Globus pallidus (tissue), 1 donor: ENCODE measurements around the gene TUBG2.
"Not testable (repeated sequence)": the region's sequence is repeated elsewhere in the genome, so short reads cannot be mapped to it uniquely, and the experiment has no call there.

Experiments
- DNase-seq: peaks from one replicate; pipeline ENCODE4 v3.0.0-alpha.2; 2015; ENCODE audit warnings: low spot score

Gene TUBG2

DNA sequence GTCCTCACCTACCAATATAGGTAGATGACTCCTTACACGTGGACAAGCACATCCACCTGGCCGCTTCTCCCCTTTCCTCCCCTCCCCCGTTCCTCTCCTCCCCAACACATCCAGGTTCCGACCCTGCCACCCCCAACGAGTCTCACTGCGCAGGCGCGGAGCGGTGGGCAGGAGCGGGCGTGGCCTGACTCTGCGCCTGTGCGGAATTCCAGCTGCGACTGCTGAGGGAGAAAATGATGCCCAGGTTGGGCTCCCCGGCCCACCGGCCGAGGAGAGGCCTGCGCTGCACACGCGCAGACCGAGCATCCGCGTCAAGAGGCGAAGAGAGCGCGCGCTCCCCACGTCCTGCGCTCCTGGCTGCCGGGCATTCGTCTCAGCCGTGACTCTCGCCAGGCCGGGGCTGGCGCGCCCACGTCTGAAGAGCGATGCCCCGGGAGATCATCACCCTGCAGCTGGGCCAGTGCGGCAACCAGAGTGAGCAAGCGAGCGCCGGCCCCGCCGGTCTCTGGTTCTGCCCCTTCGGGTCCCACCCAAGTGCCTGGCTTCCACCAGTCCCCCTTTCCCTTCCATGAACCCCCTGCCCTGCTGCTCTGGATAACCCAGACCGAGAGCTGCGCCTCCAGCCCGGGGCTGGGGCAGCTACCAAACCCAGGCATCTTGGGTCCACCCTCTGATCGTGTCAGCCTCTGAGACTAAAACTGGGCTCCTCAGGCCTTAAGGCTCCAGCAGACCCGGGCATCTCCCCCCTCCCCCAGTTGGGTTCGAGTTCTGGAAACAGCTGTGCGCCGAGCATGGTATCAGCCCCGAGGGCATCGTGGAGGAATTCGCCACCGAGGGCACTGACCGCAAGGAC, at the start of gene TUBG2:
Gene TUBG2, plus strand, starts transcription at position 206 of the 853 bp plus-strand sequence. Its CDS starts 220 bp downstream, at position 426.
- peak; percentile 83 for DNase-seq

DNA sequence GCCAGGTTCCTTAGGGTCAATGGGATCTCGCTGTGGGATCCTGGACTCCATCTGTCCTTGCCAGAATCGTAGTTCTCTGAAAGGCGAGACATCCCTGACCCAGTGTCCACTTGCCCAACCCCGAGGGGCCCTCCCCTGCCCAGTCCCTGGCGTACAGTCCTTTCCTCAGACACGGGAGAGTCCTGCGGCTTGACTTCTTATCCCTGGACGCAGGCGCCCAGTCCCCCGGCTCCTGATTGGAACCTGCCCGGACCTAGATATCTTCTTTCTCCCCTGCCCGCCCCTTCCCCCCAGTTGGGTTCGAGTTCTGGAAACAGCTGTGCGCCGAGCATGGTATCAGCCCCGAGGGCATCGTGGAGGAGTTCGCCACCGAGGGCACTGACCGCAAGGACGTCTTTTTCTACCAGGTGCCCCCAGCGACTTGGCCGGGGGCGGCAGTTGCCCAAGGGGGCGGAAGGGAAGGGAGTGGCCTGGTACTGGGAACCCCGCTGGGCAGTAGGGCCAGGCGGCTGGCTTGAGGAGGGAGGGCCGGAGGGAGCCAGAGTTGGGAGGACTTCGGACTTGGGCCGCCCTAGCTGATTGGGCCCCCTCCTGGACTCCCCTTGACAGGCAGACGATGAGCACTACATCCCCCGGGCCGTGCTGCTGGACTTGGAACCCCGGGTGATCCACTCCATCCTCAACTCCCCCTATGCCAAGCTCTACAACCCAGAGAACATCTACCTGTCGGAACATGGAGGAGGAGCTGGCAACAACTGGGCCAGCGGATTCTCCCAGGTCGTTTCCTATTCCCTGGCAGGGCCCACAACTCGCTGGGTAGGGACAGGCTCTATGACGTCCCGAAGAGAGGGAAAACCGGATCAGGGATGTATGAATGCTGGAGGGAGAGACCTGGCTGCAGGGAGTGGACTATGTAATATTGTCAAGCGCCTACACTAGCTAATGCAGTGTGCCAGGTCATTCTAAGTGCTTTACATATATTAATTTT, 49.0 kb upstream of the TUBG2 start:
- DNase-seq, result not testable (repeated sequence)

DNA sequence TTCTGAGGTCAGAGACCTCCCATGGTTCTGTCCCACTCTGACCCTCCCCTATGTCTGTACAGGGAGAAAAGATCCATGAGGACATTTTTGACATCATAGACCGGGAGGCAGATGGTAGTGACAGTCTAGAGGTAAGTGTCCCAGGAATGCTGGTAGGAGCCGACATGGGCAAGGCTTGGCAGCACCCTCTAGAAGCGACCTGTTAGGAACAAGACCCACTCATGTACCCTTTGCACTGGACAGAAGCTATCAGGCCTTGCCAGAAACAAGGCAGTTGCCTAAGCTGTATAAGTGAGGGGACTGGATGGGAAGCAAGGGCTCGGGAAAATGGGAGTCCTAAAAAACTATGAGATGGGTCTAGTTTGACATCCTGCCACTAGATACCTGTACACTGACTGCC, 47.1 kb upstream of the TUBG2 start:
- DNase-seq, result no peak

DNA sequence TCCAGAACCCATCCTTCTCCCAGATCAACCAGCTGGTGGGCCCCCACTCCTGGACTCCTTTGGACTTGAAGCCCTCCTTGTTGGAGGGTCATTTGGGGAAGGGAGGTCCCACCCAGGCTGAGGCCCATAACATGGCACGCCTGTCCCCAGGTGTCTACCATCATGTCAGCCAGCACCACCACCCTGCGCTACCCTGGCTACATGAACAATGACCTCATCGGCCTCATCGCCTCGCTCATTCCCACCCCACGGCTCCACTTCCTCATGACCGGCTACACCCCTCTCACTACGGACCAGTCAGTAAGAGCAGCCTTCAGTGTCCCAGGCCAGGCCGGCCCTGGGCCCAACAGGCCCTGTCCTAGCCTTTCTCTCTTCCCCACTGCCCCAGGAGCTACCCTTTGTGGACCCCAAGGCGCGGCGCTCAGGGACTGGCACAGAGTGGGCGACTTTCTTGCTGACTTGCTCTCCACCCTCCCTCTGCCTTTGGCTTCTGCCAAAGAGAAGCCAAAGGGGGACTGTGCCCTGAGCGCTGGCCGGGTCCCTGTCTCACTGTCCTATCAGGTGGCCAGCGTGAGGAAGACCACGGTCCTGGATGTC, 45.3 kb upstream of the TUBG2 start:
- DNase-seq, result no peak

DNA sequence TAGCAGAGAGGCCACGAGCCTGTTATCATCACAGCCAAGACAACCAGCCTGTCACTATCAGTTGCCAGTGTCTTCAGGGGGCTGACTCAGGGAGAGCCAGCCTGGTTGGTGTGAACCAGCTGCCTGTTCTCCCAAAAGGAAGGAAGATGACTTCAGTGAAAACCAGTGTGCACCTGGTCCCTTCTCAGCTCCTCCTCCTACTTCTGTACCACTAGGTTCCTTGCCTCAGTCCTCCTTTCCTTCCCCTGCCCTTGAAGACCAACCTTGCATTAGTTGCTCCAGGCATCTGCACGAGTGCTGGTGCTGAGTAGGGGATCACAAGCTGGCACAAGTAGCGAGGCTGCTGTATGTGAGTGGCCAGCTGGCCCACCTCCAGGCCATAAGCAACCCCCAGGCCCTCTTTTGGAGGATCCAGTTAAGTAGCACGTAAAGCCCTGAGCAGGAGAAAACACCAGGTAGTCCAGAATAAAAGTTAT, 41.1 kb upstream of the TUBG2 start:
- no peak for DNase-seq

DNA sequence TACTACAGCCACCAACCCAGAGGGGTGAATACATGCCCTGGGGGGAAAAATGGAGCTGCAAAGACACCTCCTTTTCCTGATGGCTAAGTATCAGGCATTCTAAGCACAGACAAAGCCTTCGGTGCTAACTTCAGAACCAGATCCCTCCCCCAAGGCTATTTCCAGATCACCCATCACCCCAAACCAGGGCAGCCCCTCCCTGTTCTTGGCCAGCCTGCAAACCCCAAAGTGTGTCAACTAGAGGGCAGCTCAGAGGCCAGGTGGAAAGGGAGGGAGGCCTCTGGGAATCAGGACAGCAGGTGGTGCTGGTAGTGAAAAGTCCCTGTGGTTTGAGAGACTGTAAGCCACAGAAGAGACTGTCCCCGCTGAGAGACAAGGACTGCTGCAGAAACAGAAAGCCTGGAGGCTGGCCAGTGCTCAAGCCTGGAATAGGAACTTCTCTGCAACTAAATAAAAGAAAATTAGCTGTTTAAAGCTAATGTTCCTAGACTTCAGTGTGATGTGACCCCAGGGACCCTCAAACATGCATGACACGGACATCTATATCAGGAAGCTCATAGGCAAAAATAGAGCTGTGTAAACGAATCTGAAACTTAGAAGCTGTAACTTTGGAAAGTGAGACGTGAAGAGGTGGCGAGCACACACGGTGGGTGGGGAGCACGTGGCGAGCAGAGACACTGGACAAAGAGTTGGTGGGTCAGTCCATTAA, 40.5 kb upstream of the TUBG2 start:
- DNase-seq, result no peak

DNA sequence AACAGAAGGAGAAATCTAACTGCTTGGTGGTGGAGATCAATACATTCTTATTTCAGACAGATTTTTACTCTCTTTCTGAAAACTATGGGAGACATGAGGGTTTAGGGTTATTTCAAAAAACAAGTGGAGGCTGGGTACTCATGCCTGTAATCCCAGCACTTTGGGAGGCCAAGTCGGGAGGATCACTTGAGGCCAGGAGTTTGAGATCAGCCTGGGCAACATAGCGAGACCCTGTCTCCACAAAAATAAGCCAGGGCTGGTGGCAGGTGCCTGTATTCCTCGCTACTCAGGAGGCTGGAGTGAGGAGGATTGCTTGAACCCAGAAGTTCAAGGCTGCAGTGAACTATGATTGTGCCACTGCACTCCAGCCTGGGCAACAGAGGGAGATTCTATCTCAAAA, 37.1 kb upstream of the TUBG2 start:
- DNase-seq, result not testable (repeated sequence)

DNA sequence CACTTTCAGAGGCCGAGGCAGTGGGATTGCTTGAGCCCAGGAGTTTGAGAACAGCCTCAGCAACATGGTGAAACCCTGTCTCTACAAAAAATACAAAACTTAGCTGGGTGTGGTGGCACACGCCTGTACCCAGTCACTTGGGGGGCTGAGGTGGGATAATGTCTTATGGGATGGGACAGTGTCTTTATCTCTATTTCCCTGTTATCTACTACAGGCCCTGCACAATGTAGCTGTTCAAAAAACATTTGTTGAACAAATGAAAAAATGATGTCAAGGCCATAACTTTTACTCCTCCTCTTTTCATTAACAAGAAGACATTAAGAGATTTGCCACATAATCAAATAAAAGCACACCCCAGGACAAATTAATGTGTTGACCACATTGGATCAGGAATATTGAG, 35.8 kb upstream of the TUBG2 start:
- DNase-seq, result no peak

DNA sequence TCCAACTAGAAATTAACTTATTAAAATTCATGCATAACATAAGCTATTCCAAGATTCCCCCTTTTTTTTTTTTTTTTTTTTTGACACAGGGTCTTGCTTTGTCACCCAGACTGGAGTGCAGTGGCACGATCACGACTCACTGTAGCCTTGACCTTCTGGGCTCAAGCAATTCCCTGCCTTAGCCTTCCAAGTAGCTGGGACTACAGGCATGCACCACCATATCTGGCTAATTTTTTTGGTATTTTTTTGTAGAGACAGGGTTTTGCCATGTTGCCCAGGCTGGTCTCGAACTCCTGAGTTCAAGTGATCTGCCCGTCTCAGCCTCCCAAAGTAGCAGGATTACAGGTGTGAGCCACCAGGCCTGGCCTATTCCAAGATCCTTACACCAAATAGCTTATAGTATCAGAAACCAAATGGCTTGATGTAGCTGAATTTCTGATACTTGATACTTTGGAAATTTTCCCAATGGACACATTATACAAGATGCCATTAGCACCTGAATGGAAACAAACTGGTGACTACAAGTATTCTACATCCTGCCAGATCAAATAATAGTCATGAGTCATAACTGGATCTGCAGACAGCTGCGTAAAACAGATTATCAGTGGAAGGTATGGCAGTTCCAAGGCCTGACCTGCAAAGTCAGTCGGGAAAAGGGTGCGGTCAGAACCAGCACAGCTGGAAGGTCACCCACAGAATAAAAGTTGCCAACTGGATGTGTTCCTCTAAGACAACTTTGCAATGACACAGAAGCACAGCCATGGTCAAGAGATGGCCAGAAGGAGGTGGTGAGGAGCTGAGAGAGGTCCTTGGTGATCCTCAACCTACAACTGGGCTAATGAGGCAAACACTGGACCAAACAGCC, 35.1 kb upstream of the TUBG2 start:
- no peak for DNase-seq

DNA sequence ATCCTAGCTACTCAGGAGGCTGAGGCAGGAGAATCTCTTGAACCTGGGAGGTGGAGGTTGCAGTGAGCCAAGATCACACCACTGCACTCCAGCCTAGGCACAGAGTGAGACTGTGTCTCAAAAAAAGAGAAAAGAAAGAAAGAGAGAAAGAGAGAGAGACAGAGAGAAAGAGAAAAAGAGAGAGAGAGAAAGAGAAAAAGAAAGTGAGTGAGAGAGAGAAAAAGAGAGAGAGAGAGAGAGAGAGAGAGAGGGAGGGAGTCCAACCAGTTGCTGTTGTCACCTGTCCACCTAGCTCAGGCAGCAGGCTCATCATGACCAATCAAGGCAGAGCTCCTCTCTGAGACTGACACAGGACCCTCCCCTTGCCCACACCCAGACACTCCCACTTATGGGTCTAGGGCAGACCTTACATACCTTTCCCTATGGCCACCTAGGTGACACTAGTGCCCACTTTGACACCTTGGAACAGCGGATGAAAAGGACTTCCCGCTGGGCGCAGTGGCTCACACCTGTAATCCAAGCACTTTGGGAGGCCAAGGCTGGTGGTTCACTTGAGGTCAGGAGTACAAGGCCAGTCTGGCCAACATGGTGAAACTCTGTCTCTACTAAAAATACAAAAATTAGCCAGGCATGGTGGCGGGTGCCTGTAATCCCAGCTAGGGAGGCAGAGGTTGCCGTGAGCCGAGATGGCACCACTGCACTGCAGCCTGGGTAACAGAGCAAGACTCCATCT, 31.9 kb upstream of the TUBG2 start:
- not testable (repeated sequence) for DNase-seq

DNA sequence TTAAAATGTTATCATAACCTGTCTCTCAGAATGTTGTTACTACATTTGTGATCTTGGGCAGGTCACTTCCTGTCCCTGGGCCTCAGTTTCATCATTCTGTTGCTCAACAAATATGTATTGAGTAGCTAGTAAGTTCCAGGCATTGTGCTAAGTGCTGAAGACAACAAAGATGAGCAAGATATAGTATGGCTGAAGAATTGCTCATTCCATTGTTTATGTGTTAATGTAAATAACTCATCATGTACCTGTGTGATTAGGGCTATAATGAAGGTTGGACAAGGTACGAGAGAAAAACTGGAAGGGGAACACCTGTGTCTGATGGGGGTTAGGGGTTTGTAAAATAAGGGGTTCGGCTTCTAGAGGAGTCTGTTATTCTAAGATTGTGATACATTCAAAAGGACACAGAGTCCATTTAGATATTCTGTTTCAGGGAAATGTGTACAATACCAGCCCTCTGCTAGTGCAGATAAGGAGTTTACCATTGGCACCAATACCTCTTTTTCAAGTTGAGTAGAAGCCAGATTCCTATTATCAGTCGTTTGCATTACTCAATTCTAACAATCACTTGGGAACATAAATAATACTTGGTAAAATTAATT, 29.6 kb upstream of the TUBG2 start:
- no peak for DNase-seq

DNA sequence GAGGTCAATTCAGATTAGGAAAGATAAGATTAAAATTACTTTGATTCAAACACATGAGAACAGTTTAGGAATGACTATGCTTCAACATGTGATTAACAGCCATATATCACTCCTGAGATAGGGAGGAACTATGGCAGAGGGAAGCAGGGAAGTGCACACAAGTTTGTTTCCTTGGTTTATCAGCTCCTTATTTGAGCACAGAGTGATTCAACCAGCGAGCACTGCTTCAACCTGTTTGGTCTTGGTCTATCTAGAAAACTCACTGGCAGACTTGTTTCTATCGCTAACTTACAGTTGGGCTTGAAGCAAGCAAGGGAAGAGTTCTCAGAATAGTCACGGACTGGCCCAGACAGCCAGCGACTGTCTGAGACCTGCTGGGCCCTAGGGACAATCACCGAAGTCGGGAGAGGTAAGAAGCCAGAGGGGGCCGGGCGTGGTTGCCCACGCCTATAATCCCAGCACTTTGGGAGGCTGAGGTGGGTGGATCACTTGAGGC, 26.1 kb upstream of the TUBG2 start:
- DNase-seq, result no peak

DNA sequence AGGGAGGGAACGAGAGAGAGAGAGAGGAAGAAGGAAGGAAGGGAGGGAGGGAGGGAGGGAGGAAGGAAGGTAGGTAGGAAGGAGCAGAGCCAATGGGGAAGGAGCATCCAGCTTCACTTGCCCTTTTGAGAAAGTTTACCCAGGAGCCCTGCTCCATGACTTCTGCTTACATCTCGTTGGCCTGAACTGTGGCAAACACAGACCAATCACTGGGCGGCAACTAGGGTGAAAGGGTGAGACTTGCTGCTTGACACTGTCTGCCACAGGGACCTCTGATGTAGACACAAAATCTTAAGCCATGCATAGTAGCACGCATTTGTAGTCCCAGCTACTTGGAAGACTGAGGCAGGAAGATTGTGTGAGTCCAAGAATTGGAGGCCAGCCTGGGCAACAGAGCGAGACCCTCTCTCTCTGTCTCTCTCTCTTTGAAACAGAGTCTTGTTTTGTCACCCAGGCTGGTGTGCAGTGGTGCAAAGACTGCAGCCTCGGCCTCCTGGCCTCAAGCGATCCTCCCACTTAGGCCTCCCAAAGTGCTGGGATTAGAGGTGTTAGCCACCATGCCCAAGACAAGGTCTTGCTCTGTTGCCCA, 19.5 kb upstream of the TUBG2 start:
- DNase-seq, result no peak

DNA sequence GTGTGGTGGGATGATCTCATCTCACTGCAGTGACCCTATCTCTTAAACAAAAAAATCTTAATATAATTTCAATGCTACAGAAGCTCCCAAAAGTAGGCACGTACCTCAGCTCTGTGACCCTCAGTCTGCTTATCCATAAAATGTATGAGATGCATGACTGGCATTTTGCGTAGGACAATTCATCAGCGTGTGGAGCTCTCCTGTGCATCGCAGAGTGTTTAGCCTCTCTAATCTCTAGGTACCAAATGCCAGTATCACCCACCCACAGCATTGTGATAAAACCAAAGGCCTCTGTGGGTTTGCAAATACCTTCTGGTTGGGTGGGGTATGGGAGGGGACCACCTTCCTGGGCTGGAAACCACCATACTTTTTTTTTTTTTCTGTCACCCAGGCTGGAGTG, 19.0 kb upstream of the TUBG2 start:
- DNase-seq, result no peak

DNA sequence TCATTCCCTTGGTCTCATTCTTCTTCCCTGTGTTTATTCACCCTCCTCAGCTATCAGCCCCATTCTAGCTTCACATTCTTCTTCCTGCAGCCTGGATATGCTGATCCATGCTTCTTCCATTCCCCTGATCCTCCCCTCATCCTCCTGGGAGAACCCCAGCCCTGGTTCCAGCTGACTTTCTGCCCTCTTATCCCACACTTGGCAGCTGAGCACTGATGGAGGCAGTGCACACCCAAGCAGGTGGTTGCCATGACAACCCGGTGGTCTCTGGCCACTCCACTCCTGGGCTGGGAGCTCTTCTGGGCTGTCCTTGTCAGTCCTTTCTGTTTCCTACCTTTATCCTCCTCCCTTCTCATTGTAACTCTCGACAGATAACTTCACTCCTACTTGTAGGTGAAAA, 16.7 kb upstream of the TUBG2 start:
- DNase-seq, result no peak

DNA sequence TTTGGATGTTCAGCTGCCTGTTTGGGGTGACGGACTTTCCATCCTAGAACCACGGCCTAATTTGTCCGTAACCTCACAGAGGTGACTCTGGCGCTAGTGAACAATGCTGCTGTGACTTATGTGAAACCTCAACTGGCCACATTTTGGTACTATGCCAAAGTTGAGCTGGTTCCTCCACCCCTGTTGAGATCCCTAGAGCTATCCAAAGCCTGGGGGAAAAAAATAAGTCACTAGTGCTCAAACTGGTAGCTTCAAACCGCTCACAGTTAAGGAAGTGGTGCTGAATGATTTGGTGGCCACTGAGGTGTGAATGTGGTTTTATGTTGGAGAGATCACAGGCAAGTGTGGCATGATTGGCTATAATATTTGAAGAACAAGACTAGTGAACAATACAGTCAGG, 11.3 kb upstream of the TUBG2 start:
- DNase-seq, result no peak

DNA sequence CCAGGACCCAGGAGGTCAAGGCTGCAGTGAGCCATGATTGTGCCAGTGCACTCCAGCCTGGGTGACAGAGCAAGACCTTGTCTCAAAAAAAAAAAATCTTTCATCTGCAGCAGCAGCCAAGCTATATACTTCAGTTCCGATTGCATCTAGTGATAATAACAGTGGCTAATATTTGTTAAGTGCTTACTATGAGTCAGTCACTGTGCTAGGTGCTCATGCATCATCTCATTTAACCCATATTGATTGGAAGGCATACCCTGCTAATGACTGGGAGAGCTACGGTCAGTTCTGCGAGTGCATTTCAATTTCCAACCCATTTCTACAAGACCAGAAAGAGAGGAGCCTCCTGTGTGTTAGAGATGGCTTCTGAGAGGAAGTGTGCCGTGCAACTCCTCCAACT, 7.7 kb upstream of the TUBG2 start:
- DNase-seq, result no peak

DNA sequence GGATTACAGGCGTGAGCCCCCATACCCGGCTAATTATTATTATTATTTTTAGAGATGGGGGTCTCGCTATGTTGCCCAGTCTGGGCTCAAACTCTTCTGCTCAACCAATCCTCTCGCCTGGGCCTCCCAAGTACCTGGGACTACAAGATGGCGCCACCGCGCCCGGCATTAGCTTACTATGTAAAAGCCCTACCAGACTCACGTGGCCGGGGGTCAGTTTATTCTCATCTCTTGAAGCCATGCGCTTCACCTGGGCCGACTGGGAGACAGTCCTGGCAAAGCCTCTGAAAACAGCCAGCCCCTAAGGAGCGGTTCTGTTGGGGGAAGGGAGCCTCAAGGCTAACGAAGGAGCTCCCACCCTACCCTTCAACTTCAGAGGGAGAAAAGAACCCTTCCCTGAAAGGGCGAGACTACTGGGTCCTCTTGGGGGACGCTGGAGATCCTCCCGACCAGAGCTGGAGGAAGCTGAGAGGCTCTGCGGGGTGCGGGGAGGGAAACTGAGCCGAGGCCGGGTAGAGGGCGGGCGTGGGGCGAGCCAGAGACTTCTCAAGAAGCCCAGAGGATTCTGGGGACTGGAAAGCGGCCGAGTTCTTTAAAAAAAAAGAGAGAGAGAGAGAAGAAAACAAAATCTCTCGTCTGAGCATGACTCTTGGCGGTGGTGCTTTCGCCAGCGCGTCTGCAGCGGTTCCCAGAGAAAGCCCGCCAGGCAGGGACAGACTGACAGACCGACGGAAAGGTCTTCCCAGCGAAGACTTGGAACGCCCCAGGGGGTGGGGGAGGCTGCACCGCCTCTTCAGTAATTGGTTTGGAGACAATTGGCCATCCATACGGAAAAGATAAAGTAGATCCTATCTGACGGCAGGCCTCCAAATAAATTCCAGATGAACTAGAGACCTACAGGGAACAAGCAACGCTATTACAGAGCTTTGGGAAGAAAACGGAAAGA, 5.6 kb upstream of the TUBG2 start:
- no peak for DNase-seq
